OCI-LY7 (cell line): ENCODE data around the gene CNKSR2.

Experiments used
- EZH2phosphoT487 ChIP-seq: fragments of 200-600 bp; sonication (generic); IDR thresholded peaks from 2 replicates; pipeline ENCODE4 v1.6.1; 2018; ENCODE audit warnings: low read depth, borderline replicate concordance, mild to moderate bottlenecking, mixed run types, antibody characterized with exemption, low read length, moderate library complexity, mixed read lengths
- TF ChIP-seq, protein P1 (sequence below): fragments of 200-600 bp; sonication (generic); conservative IDR thresholded peaks from 2 replicates; pipeline ENCODE4 v1.5.1; 2014; ENCODE audit warnings: mild to moderate bottlenecking, antibody characterized with exemption, low read length, moderate library complexity, mixed read lengths

DNA sequence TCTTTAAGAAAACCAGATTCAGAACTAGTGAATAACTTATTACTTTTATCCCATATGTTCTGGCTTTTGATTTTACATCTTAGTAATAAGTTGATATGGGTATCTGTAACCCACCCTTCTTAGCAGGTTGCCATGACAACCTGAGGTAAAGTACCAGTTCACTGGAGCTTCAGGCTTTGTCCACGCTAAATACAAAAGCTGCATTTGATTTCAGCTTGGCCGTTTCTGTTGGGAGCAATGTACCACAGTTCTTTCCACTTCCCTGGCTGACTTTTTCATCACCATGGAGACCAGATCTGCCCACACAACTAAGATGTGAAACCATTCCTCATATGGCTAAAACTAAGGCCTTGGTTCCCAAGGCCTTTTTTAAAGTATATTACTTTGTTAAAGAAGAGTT is 257.8 kb downstream of the CNKSR2 start:
- TF ChIP-seq, protein P1, sequence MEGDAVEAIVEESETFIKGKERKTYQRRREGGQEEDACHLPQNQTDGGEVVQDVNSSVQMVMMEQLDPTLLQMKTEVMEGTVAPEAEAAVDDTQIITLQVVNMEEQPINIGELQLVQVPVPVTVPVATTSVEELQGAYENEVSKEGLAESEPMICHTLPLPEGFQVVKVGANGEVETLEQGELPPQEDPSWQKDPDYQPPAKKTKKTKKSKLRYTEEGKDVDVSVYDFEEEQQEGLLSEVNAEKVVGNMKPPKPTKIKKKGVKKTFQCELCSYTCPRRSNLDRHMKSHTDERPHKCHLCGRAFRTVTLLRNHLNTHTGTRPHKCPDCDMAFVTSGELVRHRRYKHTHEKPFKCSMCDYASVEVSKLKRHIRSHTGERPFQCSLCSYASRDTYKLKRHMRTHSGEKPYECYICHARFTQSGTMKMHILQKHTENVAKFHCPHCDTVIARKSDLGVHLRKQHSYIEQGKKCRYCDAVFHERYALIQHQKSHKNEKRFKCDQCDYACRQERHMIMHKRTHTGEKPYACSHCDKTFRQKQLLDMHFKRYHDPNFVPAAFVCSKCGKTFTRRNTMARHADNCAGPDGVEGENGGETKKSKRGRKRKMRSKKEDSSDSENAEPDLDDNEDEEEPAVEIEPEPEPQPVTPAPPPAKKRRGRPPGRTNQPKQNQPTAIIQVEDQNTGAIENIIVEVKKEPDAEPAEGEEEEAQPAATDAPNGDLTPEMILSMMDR: no peak
- TF ChIP-seq EZH2phosphoT487: no peak
